AG04449 (cell line): ENCODE results near the gene METTL21A.

Experiments
- CTCF ChIA-PET: fragments of 350-600 bp; formaldehyde crosslinking; extraction: SDS; loops from one replicate; lab custom pipeline; 2021; ENCODE audit warnings: antibody characterized with exemption; lab: Yijun Ruan, JAX
- POLR2A ChIA-PET: fragments of 400-600, 350-600 bp; formaldehyde crosslinking; extraction: SDS; loops from one replicate; lab custom pipeline; 2020; ENCODE audit warnings: antibody characterized with exemption, inconsistent platforms; lab: Yijun Ruan, JAX
- DNase-seq: peaks from one replicate; pipeline ENCODE4 v3.0.0-alpha.2; 2010; ENCODE audit warnings: low read depth, low spot score
- H3K4me3 ChIP-seq: 2 replicates; pipeline ENCODE4 v1.5.1; 2011; ENCODE audit warnings: low read depth, mild to moderate bottlenecking, control low read depth, low read length
- CTCF ChIP-seq: IDR thresholded peaks from one replicate; pipeline ENCODE4 v1.5.1; 2011; ENCODE audit warnings: mild to moderate bottlenecking, moderate library complexity, low read length, control low read depth, inconsistent platforms; ENCODE audit not compliant: insufficient read depth; ENCODE audit errors: missing control alignments

The METTL21A gene

GRCh38 chr2:207630491-207630890 lies 5.3 kb upstream of the METTL21A start:
- DNase-seq, result no peak
- ChIA-PET CTCF (no interaction called here), POLR2A (no interaction called here)
- TF ChIP-seq CTCF, result no peak
- H3K4me3 ChIP-seq, result no peak overlapping the region

GRCh38 chr2:207629553-207629952 lies 4.4 kb upstream of the METTL21A start:
- ChIA-PET CTCF (no interaction called here), POLR2A (no interaction called here)
- no peak for TF ChIP-seq CTCF
- H3K4me3 ChIP-seq, result no peak overlapping the region
- DNase-seq, result no peak

GRCh38 chr2:207624185-207625013 lies 795 bp downstream of the METTL21A start:
- DNase-seq, result no peak
- POLR2A ChIA-PET, result interaction anchor here (0.9 to 2.6 kb wide), 8 partner anchors 7 to 642 kb away, joined by 3 to 14 read pairs (median 5); partner anchors contain the start of genes CCNYL1, CREB1 and PIKFYVE
- TF ChIP-seq CTCF, result no peak
- CTCF ChIA-PET, result interaction anchor here (1.0 to 3.3 kb wide), 5 partner anchors 10 to 109 kb away, joined by 5 to 20 read pairs (median 9); no protein-coding TSS in a partner anchor
- H3K4me3 ChIP-seq, result peak overlapping the region; percentile 74

- ChIA-PET POLR2A (interaction anchor here (0.7 kb wide), 1 partner anchor 599 kb away, joined by 4 read pairs; no protein-coding TSS in a partner anchor), CTCF (interaction anchor here (1.3 kb wide), 1 partner anchor 419 kb away, joined by 4 read pairs; no protein-coding TSS in a partner anchor)
- DNase-seq, result no peak
- no peak overlapping the region for H3K4me3 ChIP-seq
- no peak for TF ChIP-seq CTCF
These were observed 3.6 kb downstream of the METTL21A start for GRCh38 chr2:207621501-207622039.

GRCh38 chr2:207619764-207620203 lies 5.4 kb downstream of the METTL21A start:
- ChIA-PET POLR2A (no interaction called here), CTCF (interaction anchor here (0.6 to 1.2 kb wide), 2 partner anchors 11 to 76 kb away, joined by 3 to 4 read pairs; no protein-coding TSS in a partner anchor)
- no peak for TF ChIP-seq CTCF
- no peak for DNase-seq
- no peak overlapping the region for H3K4me3 ChIP-seq
